ENCODE data around the gene PROB1. TPM values are rescaled to one million over a fixed set of nuclear protein-coding genes. Genes with fewer than 3 reads are reported as not detected.

PROB1 gene
- total and polyA plus RNA-seq, 9 of the 15 experiments (the other 6 are each of a cell fraction or from before 2014, with no cell fraction given), result 0.01 to 1.8 (median 0.47) TPM

- peak in 1 of 2 experiments; percentile 93; a peak in 2 of 4 replicates for TF ChIP-seq RCOR1 (IDR thresholded peaks at IDR 0.05; ENCODE audit: borderline replicate concordance in 1 of 2, low read depth in 2 of 2, low read length in 2 of 2)
- 0 out of 2 replicates have a peak, but pooled peaks have one; percentile 32 for TF ChIP-seq HDAC2 (IDR thresholded peaks at IDR 0.05)
- TF ChIP-seq ATF4 (CRISPR knock-in tag; IDR thresholded peaks at IDR 0.05), result no peak
- no peak for TF ChIP-seq ETV1 (tag; conservative IDR thresholded peaks at IDR 0.05; ENCODE audit: low read depth)
- TF ChIP-seq XRCC5 (IDR thresholded peaks at IDR 0.05; ENCODE audit: low read depth, low read length), result no peak
- peak; percentile 64; the same call in 1 of the 2 replicates for TF ChIP-seq CTBP1 (IDR thresholded peaks at IDR 0.05; ENCODE audit: borderline replicate concordance)
- no peak for TF ChIP-seq ZBTB43 (CRISPR knock-in tag; IDR thresholded peaks at IDR 0.05)
- TF ChIP-seq ZNF174 (CRISPR knock-in tag; IDR thresholded peaks at IDR 0.05), result no peak
- TF ChIP-seq ZC3H11A (IDR thresholded peaks at IDR 0.05; ENCODE audit: low read depth, low read length), result no peak
- no peak for TF ChIP-seq PHF21A (IDR thresholded peaks at IDR 0.05; ENCODE audit: borderline replicate concordance, low read depth)
- 0 out of 2 replicates have a peak, but pooled peaks have one; percentile 34 for TF ChIP-seq SMC3 (conservative IDR thresholded peaks at IDR 0.05; ENCODE audit: insufficient read depth, low read depth, low read length)
- peak; percentile 44; the same call in 1 of the 2 replicates for TF ChIP-seq ZNF316 (IDR thresholded peaks at IDR 0.05)
- TF ChIP-seq REST (IDR thresholded peaks at IDR 0.05; ENCODE audit: borderline replicate concordance), result peak; percentile 4; the same call in 1 of the 2 replicates
- no peak for TF ChIP-seq REST (CRISPR knock-in tag; IDR thresholded peaks at IDR 0.05; ENCODE audit: low read depth)
- TF ChIP-seq MAFK (IDR thresholded peaks at IDR 0.05; ENCODE audit: low read length), result no peak
- TF ChIP-seq IRF2 (CRISPR knock-in tag; IDR thresholded peaks at IDR 0.05), result no peak
- TF ChIP-seq ZNF589 (CRISPR knock-in tag; IDR thresholded peaks at IDR 0.05; ENCODE audit: low read depth), result no peak
Observed at GRCh38 chr5:139402561-139403158, 7.8 kb upstream of the PROB1 start (continued).
